Calu3 (cell line): ENCODE data around the gene TPK1. TPM values are rescaled to one million over a fixed set of nuclear protein-coding genes. Genes with fewer than 3 reads are reported as not detected.
"Not testable (repeated sequence)": the region's sequence is repeated elsewhere in the genome, so short reads cannot be mapped to it uniquely, and the experiment has no call there.

Source experiments
- BruUV-seq: library from RNA; stranded (reverse); fragments of 400-500 nt; replicated peaks from 2 replicates; lab custom pipeline; 2021; lab: Mats Ljungman, UMichigan
- CTCF ChIA-PET: fragments of 300-600 bp; sonication (Branson Sonifier 250); formaldehyde crosslinking; loops from one replicate; lab custom pipeline; 2022; ENCODE audit warnings: antibody characterized with exemption; lab: Charles Lee
- DNase-seq: peaks from one replicate; pipeline ENCODE4 v3.0.0; 2022
- H3K27ac Mint-ChIP-seq: one replicate; pipeline ENCODE4 v1.8.0; 2022; ENCODE audit warnings: mixed read lengths; ENCODE audit not compliant: unreplicated experiment
- H3K27me3 Mint-ChIP-seq: one replicate; pipeline ENCODE4 v1.8.0; 2022; ENCODE audit warnings: mixed read lengths; ENCODE audit not compliant: unreplicated experiment
- H3K36me3 Mint-ChIP-seq: one replicate; pipeline ENCODE4 v1.8.0; 2022; ENCODE audit warnings: mild to moderate bottlenecking, moderate library complexity, mixed read lengths; ENCODE audit not compliant: insufficient read depth, unreplicated experiment
- H3K4me1 Mint-ChIP-seq: one replicate; pipeline ENCODE4 v1.8.0; 2022; ENCODE audit warnings: mild to moderate bottlenecking, low read depth, mixed read lengths; ENCODE audit not compliant: unreplicated experiment
- H3K4me3 Mint-ChIP-seq: one replicate; pipeline ENCODE4 v1.8.0; 2022; ENCODE audit warnings: mild to moderate bottlenecking, low read depth, moderate library complexity, mixed read lengths; ENCODE audit not compliant: unreplicated experiment
- H3K9me3 Mint-ChIP-seq: one replicate; pipeline ENCODE4 v1.8.0; 2022; ENCODE audit warnings: low read depth, mixed read lengths; ENCODE audit not compliant: unreplicated experiment
- intact Hi-C: fragments of 100-400 bp; cut with micrococcal nuclease; formaldehyde crosslinking; loops from one replicate; pipeline ENCODE4 v1.10.0; 2022; ENCODE audit not compliant: unreplicated experiment
- total RNA-seq: library from RNA; stranded (reverse); gene quantifications from 2 replicates; pipeline ENCODE4 v1.2.3, GENCODE V29; 2022
- TF ChIP-seq, protein P1 (sequence below): fragments of 200-600 bp; IDR thresholded peaks from one replicate; pipeline ENCODE4 v1.8.0; 2022; ENCODE audit warnings: antibody characterized with exemption; ENCODE audit not compliant: unreplicated experiment

The TPK1 gene
- total RNA-seq, 1 experiment from 2014 or later: 13.2 TPM

- BruUV-seq: no TSS peak
- H3K27me3 Mint-ChIP-seq: no peaks in the 10 kb centered on the region
- H3K36me3 Mint-ChIP-seq: peaks cover 5% of the 10 kb centered on the region
- intact Hi-C loops: no loop called here
- no peaks in the 10 kb centered on the region for H3K9me3 Mint-ChIP-seq
- H3K27ac Mint-ChIP-seq: no peak overlapping the region
- TF ChIP-seq, protein P1, sequence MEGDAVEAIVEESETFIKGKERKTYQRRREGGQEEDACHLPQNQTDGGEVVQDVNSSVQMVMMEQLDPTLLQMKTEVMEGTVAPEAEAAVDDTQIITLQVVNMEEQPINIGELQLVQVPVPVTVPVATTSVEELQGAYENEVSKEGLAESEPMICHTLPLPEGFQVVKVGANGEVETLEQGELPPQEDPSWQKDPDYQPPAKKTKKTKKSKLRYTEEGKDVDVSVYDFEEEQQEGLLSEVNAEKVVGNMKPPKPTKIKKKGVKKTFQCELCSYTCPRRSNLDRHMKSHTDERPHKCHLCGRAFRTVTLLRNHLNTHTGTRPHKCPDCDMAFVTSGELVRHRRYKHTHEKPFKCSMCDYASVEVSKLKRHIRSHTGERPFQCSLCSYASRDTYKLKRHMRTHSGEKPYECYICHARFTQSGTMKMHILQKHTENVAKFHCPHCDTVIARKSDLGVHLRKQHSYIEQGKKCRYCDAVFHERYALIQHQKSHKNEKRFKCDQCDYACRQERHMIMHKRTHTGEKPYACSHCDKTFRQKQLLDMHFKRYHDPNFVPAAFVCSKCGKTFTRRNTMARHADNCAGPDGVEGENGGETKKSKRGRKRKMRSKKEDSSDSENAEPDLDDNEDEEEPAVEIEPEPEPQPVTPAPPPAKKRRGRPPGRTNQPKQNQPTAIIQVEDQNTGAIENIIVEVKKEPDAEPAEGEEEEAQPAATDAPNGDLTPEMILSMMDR: no peak
- DNase-seq: no peak
- CTCF ChIA-PET: no interaction called here
- H3K4me3 Mint-ChIP-seq: no peak overlapping the region
- no peaks in the 10 kb centered on the region for H3K4me1 Mint-ChIP-seq
These were observed 107.3 kb downstream of the TPK1 start for GRCh38 chr7:144728551-144728950.

GRCh38 chr7:144726840-144727239 lies 109.0 kb downstream of the TPK1 start:
- H3K36me3 Mint-ChIP-seq, H3K27me3 Mint-ChIP-seq, intact Hi-C loops, H3K27ac Mint-ChIP-seq, H3K4me3 Mint-ChIP-seq, BruUV-seq, DNase-seq, CTCF ChIA-PET, H3K9me3 Mint-ChIP-seq, H3K4me1 Mint-ChIP-seq: not testable (repeated sequence)

DNA sequence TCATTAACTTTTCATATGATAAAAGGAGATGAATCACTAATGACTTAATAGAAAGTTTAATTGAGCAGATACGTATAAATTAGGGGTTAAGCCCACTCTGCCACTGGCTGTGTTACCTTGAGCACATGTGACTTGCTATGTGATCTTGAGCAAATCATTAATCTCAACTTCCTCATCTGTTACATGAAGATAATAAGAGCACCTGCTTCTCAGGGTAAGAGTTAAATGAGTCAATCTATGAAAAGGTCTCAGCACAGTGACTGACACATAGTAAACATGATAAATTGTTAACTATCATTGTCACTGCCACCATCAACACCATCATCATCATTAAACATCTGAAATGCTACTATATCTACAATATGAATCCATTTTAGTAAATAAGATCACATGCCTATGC lies 110.8 kb downstream of the TPK1 start:
- CTCF ChIA-PET: no interaction called here
- Mint-ChIP-seq H3K36me3 (peaks cover 5% of the 10 kb centered on the region), H3K27ac (no peak overlapping the region), H3K4me3 (peak overlapping the region; percentile 41), H3K9me3 (no peaks in the 10 kb centered on the region), H3K27me3 (no peaks in the 10 kb centered on the region), H3K4me1 (no peaks in the 10 kb centered on the region)
- BruUV-seq: no TSS peak
- DNase-seq: no peak
- intact Hi-C loops: no loop called here
- TF ChIP-seq, protein P1: no peak

DNA sequence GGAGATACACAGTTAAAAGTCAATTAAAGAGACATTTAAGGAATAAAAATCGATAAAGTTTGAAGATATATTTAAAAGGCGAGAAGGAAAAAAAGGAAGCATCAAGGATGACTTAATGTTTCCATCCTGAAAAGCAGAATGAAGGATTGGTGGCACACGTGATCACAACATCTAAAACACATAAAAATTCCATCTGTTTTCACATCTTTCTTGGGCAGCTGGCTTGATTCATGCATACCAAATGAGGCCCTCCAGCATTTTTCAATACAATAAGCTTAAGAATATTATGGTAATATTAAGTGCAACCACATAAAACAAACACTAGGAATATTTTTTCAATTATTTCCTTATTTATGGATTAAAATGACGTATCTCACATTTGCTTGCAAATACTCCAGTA lies 112.6 kb downstream of the TPK1 start:
- no TSS peak for BruUV-seq
- DNase-seq: no peak
- CTCF ChIA-PET: no interaction called here
- TF ChIP-seq, protein P1: no peak
- peaks cover 5% of the 10 kb centered on the region for H3K36me3 Mint-ChIP-seq
- no peak overlapping the region for H3K27ac Mint-ChIP-seq
- peaks cover 2% of the 10 kb centered on the region for H3K9me3 Mint-ChIP-seq
- H3K4me1 Mint-ChIP-seq: no peaks in the 10 kb centered on the region
- H3K27me3 Mint-ChIP-seq: no peaks in the 10 kb centered on the region
- intact Hi-C loops: no loop called here
- H3K4me3 Mint-ChIP-seq: no peak overlapping the region

DNA sequence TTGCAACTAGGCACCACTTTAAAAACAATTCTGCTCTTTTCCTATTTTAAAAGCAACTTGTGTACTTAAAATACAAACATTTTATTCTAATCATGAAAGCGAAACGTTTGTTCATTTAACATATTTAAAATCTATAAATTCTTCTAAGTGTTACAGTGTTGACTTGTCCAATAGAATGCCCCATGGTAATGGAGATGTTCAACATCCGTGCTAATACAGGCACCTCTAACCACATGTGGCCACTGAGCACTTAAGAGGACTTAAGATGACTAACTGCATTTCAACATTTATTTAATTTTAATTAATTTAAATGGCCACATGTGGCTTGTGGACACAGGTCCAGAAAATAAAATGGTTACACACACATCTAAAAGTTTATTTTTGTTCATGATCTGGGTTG lies 115.1 kb downstream of the TPK1 start:
- intact Hi-C loops: no loop called here
- Mint-ChIP-seq H3K4me3 (no peak overlapping the region), H3K27ac (no peak overlapping the region), H3K27me3 (no peaks in the 10 kb centered on the region), H3K4me1 (no peaks in the 10 kb centered on the region), H3K36me3 (peaks cover 5% of the 10 kb centered on the region), H3K9me3 (peaks cover 2% of the 10 kb centered on the region)
- TF ChIP-seq, protein P1: no peak
- CTCF ChIA-PET: interaction anchor here (0.7 kb wide), 1 partner anchor 51 kb away, joined by 3 read pairs; no protein-coding TSS in a partner anchor
- no peak for DNase-seq
- no TSS peak for BruUV-seq
